ENCODE results near the gene SYT6. TPM values are rescaled to one million over a fixed set of nuclear protein-coding genes. Genes with fewer than 3 reads are reported as not detected.

Gene SYT6
- total RNA-seq, 1 experiment from 2014 or later, result not detected

DNA sequence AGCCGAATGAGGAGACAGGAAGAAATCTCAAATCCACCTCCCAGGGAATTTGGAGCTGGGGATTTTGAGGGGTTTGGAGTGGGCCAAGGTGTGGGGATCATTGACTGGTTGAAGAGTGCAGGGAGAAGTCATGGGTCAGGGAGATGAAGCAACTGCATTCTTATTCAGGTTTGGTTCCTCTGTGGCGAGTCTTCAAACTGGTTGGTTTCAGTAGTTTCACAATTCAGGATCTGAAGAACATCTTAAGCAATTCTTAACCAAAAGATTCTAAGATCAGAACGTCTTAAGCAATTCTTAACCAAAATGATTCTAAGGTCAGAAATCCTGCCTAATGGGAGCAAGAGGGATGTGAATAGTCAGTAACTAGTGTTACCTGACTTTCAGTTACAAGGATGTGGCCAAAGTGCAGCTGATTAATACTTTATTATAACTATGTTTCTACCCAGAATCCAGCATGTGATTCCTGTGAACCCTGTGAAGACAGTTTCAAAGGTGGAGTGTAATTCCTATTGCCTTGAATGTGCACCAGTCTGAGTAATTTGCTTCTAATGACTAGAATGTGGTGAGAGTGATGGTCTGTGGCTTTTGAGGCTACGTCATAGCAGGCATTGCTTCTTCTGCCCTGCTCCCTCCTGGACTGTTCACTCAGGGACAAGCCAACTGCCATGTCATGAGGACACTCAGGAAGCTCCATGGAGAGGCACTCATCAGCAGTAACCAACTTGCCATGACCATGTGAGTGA is 113.2 kb downstream of the SYT6 start:
- H3K4me1 ChIP-seq (ENCODE audit: control insufficient read depth, insufficient read depth, low read length), result no peaks in the 10 kb centered on the region
- intact Hi-C loops (cut with micrococcal nuclease; ENCODE audit: unreplicated experiment) (no loop called here), in situ Hi-C loops (cut with HindIII; ENCODE audit: low pct_unique_long_range_greater_than_20kb, low sequenced_read_pairs) (no loop called here)

More for the DNA sequence above, 113.2 kb downstream of the SYT6 start:
- no peaks in the 10 kb centered on the region for H3K9me3 ChIP-seq (ENCODE audit: control insufficient read depth, insufficient read depth, low read depth, low read length)
- H3K27me3 ChIP-seq (ENCODE audit: control insufficient read depth, insufficient read depth, low read length), result no peaks in the 10 kb centered on the region
- CTCF ChIA-PET, result no interaction called here
- no TSS peak for BruUV-seq (replicated peaks)
- POLR2A ChIA-PET, result no interaction called here
- H3K4me3 ChIP-seq (ENCODE audit: low read depth in 2 of 2, low read length in 2 of 2), result no peak overlapping the region
- H3K36me3 ChIP-seq (ENCODE audit: control insufficient read depth, insufficient read depth, low read length), result no peaks in the 10 kb centered on the region
- DNase-seq (ENCODE audit: low read depth, low spot score) (no peak), ATAC-seq (no peak)
- no peak overlapping the region for H3K27ac ChIP-seq (ENCODE audit: low read length)
- TF ChIP-seq REST (IDR thresholded peaks at IDR 0.05; ENCODE audit: insufficient read depth in 1 of 2, low read depth in 2 of 2, low read length in 1 of 2) (no peak), POLR2AphosphoS5 (IDR thresholded peaks at IDR 0.05; ENCODE audit: low read depth, low read length) (no peak), TCF7L2 (IDR thresholded peaks at IDR 0.05; ENCODE audit: low read depth, low read length) (no peak), SIN3A (IDR thresholded peaks at IDR 0.05; ENCODE audit: borderline replicate concordance, insufficient read depth, low read depth, low read length) (no peak)
- TF ChIP-seq, protein P1, sequence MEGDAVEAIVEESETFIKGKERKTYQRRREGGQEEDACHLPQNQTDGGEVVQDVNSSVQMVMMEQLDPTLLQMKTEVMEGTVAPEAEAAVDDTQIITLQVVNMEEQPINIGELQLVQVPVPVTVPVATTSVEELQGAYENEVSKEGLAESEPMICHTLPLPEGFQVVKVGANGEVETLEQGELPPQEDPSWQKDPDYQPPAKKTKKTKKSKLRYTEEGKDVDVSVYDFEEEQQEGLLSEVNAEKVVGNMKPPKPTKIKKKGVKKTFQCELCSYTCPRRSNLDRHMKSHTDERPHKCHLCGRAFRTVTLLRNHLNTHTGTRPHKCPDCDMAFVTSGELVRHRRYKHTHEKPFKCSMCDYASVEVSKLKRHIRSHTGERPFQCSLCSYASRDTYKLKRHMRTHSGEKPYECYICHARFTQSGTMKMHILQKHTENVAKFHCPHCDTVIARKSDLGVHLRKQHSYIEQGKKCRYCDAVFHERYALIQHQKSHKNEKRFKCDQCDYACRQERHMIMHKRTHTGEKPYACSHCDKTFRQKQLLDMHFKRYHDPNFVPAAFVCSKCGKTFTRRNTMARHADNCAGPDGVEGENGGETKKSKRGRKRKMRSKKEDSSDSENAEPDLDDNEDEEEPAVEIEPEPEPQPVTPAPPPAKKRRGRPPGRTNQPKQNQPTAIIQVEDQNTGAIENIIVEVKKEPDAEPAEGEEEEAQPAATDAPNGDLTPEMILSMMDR (IDR thresholded peaks at IDR 0.05), result no peak

Other genes starting within 250 kb of the SYT6 start
- 14.2 TPM for gene AP4B1, start 249.1 kb downstream of the SYT6 start, total RNA-seq (2021; ENCODE audit: unreplicated experiment)
- 8.6 TPM for gene DCLRE1B, start 248.5 kb downstream of the SYT6 start, total RNA-seq (2021; ENCODE audit: unreplicated experiment)
- 41.5 TPM for gene HIPK1, start 224.5 kb downstream of the SYT6 start, total RNA-seq (2021; ENCODE audit: unreplicated experiment)
- gene OLFML3, start 174.4 kb downstream of the SYT6 start, total RNA-seq (2021; ENCODE audit: unreplicated experiment), result 0.15 TPM

Measured in Panc1 (cell line).